Stimulated activated CD8-positive, alpha-beta memory T cell treated with anti-CD3 and anti-CD28 coated beads, Interleukin-15, amount 100 ng/mL, for 4 hours (primary cell): ENCODE data around the gene MACROD2.

Source experiments
- DNase-seq, 2 donors: peaks; one replicate each; pipeline ENCODE4 v3.0.0-alpha.2; 2020; ENCODE audit warnings: low read depth in 2 of 2

The MACROD2 gene

DNA sequence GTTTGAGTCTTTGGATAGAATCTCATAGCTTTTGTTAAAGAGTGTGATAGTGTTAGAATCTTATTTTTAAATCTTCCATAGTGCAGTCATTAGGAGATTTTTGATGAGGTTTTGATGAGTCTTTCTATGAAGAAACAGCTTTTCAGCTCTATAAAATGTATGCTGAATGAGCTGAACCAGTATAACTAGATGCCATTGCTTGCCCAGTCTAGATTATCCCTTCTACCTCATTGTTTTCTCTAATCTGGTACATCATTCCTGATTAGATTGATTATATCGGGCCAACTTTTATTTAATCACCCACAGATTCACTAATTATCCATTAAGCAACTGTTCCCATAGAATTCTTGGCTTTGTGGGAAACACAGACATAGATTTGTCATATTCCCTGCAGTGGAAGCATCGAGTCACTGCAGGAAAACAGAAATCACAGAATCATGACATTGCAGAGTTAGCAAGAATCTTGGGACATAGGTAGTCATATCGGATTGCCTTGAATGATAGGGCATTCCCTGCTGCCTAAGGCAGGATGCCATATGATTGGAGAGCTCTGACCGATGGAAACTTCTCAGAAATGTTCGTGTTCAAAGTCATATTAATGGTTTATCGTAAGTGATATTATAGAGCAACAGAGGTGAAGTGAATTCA is 1224.8 kb downstream of the MACROD2 start:
- no peak for DNase-seq

DNA sequence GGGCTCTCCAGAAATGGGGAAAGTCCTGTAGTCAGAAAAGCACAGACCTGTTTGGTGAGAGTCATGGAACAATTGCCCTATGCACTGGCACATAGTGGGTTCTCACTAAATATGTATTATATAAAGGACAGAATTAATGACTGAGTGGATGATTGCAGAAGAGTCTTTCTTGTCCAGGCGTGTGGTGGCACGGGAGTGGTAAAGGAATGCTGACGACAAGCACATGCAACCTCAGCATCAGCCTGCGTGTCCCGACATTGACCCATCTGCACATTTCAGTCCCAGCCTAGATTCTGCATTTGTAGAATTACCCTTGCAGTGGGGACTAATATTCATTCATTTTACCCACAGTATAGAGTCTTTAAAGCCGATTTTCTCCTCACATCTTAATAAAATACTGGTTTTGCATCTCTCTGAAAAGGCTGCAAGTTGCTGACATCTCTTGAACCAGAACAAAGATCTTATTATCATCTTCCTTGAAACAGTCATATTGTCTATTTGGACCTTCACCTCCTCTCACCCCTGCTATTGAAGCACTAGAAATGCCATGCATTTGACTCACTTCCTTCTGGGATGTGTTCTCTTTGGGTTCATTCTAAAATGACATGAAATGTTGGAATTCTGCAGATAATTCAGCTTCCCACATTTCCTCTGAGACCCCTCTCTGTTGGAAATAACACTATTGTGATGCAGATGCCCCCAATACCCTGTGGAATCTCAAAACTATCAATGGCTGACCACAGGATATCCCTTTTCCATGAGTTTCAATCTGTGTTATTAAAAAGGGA is 1225.7 kb downstream of the MACROD2 start:
- no peak for DNase-seq

DNA sequence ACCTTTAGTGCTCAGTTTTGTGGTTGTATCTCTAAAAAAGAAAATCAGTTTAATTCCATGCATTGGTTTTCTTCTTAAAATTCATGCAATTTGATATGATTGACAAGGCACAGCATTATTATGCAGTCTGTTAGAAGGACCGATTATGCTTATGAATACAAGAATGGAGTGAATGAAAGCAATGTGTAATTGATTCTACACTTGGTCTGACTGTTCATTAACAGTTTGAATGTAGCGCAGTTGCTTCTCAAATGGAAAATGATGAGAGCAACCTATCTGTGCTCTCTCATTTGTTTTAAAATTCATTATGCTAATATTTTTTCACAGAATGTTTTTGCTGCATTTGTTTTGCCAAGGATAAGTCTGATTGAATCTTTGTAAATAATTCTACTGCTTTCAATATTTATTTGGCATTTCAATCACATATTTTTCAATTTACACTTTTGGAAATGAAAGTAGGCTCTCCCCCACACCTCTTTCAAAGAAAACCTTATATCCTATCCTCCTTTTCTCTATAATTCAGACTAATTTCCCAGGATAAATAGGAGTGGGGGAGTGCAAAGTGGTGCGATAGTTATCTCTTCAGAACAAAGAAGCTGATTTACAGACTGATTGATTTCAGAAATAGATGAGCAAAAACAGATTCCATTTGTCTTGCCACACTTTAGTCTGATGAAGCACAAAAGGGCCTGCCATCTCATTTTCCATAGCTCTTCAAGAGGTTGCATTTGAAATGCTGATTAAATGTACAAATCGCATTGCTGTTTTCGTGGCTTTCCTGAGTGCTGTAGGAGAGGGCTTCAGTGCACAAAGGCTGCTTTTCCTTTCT is 1227.4 kb downstream of the MACROD2 start:
- DNase-seq = no peak

DNA sequence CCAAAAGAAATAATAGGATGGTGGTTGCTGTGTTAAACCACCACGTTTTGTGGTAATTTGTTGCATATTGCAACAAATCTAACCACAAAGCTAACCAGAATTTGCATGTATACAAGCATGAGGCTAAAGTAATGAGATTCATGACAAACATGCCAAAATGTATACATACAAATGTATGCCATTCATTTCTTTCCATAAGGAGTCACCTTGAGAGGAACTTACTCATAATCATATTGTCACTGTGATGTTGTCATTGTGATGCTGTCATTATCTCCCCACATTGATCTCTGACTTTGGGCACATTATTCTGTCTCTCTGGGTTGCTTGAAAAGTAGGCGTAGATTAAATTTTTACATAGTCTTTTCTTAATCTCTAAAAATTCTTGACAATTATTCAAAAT is 1228.9 kb downstream of the MACROD2 start:
- DNase-seq = no peak

DNA sequence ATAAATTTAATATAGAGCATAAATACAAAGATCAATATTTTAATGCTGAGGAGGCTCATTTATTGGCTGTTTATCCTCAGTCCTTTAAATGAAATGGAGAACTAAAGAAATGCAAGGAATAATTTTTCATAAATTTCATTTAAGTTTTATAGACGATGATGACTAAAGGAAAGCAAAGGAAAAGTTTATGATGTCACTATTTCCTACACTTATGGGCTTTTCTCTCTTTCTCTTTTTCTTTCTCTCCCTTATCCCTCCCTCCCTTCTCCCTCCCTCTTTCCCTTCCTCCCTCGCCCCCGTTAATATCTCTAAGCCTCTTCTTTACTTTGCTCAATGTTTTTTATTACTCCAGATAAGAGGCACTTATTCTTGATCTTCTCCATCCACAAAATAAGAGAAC is 1231.8 kb downstream of the MACROD2 start:
- DNase-seq = no peak

DNA sequence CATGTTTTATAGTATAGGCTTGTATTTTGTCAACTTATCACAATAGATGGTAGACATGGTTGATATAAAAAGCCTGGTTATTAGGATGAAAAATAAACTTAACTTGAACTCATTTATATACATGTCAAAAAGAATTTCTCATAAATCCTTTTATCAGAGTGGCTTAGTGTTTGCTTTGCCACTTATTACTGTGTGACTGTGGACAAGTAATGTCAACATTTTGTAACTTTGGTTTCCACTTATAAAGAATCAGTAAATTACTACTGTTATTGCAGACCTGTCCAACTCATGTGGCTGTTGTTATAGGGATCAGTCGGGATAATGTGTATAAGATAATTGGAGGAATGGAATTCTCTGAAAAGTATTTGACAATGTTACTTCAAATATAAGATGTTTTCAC is 1236.9 kb downstream of the MACROD2 start:
- no peak for DNase-seq

DNA sequence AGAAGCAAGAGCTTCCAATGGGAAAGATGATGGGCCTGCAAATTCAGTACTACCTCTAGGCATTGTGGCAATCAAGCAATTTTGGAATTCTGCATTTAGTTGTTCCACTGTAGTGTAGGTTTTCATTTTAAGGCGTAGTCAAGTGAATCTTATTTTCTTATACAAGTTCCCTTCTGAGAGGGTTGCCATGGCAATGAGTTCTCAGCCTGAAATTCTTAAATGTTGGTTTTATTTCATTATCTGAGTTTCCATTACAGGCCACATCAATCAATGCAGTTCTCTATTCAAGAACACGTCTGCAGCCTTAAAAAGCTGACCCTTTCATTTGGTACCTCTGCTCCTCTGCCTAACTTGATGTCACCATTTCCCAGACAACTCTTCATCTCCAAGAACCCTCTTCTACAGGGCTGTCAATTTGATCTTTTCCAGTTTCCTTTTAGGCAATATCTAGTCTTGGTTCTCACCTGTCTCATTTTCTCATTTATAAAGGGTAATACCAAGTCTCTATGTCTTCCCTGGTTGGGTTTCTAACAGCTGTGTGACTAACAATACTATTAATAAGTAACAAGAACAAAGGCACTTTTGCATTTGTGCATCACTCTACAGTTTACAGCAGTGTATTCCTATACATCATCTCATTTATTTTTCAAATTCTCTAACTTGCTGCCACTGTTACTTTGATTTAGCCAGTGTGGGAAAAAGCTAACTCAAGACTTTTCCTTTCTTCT is 1240.3 kb downstream of the MACROD2 start:
- DNase-seq = no peak

DNA sequence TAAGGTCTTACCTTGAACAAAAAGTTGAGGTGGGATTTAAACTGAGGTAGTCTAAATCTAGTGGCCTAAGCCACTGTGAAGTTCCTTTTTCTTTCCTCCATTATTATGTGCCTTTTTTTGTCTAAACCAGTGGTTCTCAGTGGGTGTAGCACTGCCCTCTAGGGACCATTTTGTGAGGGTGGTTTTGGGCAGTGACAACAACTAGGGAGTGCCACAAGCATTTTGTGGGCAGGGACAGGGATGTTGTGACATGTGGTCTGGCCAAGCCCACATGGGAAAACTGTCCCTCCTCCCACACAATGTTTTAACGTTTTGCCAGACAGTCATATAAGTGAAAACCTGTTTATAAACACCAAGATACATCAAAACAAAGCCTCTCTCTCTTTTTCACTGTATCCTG is 1241.5 kb downstream of the MACROD2 start:
- no peak for DNase-seq

DNA sequence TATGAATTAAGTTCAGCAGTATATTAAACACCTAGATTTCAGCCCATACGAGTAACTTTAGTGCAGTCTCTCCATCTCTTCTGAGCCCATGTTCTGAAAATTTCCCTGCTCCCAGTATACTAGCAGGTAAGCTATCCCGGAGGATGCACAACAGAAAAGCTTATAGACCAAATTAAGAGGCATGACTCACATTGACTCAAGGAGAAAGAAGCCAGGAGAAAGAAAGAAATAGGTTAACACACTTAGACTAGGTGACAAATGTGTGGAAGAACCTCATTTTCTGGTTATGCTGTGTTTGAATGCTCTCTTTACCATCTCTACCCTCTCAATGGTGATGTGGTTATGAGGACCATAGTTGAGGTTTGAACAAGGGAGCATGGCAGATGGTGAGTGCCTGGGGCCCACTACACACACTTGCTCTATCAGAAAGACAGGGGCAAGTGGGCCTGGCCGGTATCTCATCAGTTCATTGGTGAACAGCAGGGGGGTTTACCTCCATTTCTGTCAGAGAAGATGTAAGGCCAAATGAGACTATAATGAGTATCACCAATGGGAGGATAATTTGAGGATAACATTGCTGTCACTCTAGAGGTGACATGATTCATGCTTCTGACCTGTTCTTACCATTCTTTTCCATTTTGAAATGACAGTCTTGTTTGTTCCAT is 1244.4 kb downstream of the MACROD2 start:
- no peak for DNase-seq

DNA sequence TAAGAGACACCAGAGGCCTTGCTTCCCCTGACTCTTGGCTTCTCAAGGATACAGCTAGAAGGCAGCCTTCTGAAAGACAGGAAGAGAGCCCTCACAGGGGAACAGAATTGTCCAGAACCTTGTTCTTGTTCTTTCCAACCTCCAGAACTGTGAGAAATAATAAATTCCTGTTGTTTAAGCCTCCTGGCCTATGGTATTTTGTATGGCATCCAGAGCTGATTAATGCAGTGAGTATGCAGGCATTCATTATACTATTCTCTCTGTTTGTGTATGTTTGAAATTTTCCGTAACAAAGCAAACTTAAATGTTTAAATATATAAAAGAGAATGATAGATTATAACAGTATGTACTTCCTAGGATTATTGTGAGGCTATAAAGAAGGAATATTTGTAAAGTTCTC is 1245.5 kb downstream of the MACROD2 start:
- no peak for DNase-seq

DNA sequence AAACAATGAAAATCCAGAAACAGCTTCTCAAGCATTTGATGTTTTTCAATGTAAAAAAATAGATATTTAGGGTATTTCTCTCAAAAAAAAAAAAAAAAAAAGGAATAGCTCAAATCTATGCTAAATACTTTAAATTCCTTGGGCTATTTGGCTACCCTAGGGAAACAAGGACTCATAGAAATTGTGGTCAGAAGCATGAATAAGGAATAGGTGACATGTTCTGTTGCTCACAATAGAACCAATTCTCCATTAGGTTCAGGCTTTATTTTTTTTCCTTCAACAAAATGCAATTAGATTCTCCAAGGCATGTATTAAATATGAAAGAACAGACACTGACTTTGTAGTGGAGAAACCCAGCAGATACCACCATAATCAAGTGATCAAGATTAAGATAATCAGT is 1246.4 kb downstream of the MACROD2 start:
- DNase-seq = no peak

DNA sequence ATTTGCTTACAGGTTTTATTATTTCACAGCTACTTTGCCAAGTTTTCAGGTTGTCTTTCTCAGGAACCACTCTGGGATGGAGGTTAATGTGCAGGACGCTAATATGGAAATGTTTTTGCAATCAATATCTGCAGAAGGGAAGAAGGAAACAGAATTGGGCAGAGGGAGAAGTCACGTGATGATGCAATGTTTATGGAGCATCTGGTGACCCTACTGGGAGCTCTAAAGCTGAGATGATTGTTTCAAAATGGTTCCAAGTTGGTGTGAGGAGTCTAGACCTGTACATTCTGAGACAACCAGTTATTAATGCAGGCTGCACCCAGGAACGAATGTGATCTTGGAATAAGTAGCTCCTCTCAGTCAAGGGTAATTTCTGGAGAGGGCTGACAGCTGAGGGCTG is 1247.5 kb downstream of the MACROD2 start:
- no peak for DNase-seq

DNA sequence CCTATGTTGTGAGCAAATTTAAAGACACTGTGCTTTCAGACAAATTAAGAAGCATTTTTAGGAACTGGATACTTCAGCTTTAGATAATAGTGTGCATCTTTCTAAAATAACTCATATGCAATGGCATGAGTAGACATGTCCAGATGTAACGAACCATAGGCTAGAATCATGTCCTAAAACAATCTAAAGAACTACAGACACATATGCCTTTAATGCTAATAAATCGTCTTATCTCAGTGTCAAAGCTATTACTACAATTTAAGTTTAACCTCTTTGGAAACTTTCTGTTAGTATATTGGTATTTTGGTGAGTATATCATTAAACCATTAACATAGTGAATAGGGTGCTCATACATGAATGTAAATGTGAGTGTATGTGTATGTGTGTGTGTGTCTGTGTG is 1250.6 kb downstream of the MACROD2 start:
- no peak for DNase-seq

DNA sequence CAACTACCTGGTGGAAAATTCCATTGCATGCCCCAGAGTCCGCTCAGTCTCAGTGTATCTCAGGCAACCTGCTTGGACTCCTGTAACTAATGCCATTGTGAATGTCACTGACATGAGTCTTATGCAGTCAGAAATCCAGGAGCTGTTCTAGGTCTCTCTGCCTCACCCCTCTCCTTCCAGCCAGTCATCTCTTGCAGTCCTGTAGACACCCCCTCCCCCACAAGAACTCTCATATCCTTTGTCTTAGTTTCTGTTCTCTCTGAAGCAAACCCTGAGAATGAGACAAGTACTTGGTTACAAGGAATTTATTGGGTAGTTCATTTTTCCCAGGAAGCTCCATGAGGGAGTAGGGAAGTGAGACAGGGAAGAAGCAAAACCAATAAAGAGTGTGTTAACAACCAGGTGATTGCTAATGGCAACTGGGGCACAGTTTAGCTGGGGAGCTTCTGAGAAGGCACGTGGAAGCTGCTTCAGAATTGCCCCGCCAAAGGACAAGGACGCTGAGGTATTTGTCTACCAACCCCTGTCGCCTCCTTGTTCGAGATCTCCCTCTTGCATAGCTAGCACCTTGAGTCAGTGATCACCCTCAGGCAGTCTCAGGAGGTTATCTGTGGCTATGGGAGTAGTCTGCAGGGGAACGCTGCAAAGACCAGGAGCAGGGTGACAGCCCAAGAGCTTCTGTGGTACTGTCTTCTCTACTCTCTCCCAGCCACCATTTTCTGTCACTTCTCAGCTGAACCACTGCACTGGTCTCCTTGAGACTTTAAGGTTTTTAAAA is 1253.5 kb downstream of the MACROD2 start:
- DNase-seq = no peak

DNA sequence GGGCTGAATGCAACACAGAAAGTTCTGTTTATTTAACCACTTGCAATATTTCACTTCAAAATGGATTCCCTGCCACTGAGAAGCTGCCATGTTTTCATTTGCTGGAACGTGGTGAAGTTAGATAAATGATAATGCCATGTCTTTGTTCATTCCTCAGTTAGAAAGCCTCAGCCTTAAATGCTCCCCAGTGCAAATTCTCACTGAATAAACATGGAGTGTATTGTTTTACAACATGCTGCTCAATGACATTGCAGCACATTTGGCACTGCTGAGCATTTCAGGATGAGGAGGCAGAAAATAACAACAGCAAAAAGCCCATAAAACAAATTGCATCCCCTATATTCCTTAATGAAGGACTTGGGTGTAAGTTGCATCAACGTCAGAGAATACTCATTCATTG is 1255.9 kb downstream of the MACROD2 start:
- no peak for DNase-seq

DNA sequence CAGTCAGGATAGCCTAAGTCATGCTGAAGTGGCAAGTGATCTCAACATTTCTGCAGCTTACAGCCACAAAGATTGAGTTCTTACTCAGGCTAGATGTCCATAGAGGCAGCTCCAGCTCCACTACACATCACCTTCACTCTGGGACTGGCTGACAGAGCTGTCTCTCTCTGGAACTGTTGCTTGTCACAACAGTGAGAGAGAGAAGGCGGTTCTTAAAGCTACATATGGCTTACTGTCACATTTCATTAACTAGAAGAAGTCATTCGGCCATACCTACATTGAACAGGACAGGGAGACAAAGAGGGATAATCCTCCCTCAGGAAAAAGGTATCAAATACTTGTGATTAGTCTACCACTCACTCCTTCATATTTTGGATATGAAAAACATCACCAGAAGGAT is 1257.0 kb downstream of the MACROD2 start:
- DNase-seq = no peak

DNA sequence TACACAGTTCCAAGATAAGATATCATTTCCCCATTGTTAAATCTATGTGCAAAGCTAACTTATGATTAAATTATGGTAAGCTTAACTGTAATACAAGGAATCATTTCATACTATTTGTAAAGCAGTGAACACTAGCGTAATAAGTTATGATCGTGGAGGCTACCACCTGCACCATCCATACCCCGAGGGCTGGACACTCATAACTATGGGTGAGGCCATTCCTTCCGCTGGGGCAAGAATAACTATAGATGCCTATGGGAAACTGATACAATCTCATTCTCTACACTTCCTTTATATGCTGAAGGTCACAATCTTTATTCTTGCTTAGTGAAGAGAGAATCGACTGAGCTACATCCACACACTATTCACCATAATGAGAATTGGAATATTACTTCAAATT is 1258.1 kb downstream of the MACROD2 start:
- no peak for DNase-seq

DNA sequence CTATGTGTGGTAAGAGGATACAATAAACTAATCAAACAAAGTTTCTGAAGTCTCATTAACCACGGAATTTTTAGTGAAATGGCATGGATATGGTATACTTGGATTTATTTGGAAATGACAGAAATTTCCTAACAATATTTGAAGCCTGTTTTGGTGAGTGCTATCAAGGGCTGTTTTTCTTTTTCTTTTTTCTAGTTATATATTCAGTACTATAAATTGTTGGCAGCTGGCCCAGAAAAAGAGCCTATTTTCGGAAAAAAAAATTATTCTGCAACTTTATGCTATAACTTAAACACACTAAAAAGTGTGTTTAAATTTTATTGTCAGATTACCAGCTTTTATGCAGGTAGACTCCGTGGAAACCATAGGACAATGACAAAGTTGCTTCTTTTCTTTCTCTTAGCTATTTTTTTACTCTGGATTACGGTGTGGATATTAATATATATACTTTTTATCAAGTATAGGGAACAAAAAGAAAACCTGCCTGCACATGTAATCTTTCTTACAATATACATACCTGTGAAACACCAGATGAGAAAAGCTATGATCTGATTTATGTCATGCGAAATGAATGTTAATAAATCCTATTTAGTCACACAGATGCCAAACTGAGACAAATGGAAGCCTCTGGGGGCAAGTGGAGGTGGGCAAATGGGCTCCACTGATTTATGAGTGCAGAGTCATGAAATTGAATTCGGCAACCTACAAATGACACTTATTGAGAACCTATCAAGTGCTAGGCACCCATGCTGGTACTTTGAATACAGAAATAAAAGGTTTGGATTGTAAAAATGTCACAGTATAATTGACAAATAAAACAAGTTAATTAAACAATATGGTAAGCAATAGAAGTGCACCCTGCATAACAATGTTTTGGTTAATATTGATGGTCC is 1261.6 kb downstream of the MACROD2 start:
- no peak for DNase-seq

DNA sequence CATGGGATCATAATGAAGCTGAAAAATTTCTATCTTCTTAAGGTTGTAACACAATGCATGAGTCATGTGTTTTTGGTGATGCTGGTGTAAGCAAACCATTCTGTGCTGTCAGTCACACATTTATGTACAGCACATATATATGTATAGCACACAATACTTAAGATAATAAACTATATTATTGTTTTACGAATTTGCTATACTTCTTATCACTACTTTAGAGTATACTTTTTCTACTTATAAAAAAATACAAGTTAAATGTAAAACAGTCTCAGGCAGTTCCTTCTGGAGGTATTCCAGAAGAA is 1262.2 kb downstream of the MACROD2 start:
- DNase-seq = no peak
